Fibroblast of mammary gland (primary cell): ENCODE results near the gene PRR20G.
A peak's percentile ranks its signal among the peaks of the same experiment; 100 is the strongest.

ENCODE experiments used
- DNase-seq: peaks from one replicate; pipeline ENCODE4 v3.0.0-alpha.2; 2010; ENCODE audit warnings: low read depth
- H3K4me3 ChIP-seq: 2 replicates; pipeline ENCODE4 v1.5.1; 2011; ENCODE audit warnings: low read depth, mild to moderate bottlenecking, low read length, moderate library complexity; ENCODE audit not compliant: control insufficient read depth
- TF ChIP-seq, protein P1 (sequence below): conservative IDR thresholded peaks from 2 replicates; pipeline ENCODE4 v1.5.1; 2011; ENCODE audit warnings: low read depth, low read length, inconsistent platforms; ENCODE audit not compliant: control insufficient read depth, insufficient read depth

The PRR20G gene

DNA sequence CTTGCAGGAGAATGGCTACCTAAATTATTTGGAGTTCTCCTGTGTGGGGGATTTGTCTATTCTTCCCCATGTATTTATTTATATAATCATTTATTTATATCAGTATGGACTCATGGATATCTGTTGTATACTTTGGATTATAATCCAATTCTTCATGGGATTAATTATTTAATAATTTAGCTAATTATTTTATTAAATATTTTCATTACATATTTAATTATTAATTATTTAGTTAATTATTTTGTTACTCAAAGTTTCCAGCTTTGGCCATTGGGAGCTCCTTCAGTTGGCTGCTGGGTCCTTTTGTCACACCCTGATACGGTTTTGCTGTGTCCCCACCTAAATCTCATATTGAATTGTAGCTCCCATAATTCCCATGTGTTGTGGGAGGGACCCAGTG lies 3.3 kb upstream of the PRR20G start:
- TF ChIP-seq, protein P1, sequence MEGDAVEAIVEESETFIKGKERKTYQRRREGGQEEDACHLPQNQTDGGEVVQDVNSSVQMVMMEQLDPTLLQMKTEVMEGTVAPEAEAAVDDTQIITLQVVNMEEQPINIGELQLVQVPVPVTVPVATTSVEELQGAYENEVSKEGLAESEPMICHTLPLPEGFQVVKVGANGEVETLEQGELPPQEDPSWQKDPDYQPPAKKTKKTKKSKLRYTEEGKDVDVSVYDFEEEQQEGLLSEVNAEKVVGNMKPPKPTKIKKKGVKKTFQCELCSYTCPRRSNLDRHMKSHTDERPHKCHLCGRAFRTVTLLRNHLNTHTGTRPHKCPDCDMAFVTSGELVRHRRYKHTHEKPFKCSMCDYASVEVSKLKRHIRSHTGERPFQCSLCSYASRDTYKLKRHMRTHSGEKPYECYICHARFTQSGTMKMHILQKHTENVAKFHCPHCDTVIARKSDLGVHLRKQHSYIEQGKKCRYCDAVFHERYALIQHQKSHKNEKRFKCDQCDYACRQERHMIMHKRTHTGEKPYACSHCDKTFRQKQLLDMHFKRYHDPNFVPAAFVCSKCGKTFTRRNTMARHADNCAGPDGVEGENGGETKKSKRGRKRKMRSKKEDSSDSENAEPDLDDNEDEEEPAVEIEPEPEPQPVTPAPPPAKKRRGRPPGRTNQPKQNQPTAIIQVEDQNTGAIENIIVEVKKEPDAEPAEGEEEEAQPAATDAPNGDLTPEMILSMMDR: no peak

DNA sequence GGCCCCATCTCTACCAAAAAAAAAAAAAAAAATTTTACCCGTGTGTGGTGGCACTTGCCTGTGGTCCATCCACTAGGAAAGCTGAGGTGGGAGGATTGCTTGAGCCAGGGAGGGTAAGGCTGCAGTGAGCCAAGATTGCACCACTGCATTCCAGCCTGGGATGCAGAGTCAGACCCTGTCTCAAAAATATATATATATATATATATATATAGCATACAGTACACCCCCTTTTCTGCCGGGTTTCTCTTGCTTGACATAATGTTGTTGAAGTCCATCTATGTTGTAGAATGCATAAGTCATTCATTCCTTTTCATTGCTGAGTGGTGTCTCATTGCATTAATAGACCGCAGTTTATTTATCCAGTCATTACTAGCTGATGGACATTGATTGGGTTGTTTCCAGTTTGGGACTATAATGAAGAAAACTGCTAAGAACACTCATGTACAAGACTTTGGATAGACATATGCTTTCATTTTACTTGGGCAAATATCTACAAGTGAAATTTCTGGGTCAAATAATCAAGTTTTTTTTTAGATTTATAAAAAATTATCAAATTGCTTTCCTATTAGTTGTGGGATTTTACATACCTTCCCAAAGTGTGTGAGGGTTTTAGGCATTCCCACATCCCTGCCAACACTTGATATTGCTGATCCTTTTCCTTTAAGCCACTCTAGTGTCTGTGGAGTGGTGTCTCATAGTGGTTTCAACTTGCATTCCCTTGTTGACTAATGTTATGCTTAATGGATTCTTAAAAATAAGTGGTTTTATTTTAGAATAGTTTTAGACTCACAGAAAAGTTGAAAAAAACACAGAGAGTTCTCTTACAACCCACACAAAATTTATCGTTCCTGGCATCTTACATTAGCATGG lies 2.1 kb upstream of the PRR20G start:
- H3K4me3 ChIP-seq: no peak overlapping the region
- DNase-seq: peak; percentile 13
- TF ChIP-seq, protein P1: no peak

More for the DNA sequence above, 3.3 kb upstream of the PRR20G start:
- no peak overlapping the region for H3K4me3 ChIP-seq
- no peak for DNase-seq

DNA sequence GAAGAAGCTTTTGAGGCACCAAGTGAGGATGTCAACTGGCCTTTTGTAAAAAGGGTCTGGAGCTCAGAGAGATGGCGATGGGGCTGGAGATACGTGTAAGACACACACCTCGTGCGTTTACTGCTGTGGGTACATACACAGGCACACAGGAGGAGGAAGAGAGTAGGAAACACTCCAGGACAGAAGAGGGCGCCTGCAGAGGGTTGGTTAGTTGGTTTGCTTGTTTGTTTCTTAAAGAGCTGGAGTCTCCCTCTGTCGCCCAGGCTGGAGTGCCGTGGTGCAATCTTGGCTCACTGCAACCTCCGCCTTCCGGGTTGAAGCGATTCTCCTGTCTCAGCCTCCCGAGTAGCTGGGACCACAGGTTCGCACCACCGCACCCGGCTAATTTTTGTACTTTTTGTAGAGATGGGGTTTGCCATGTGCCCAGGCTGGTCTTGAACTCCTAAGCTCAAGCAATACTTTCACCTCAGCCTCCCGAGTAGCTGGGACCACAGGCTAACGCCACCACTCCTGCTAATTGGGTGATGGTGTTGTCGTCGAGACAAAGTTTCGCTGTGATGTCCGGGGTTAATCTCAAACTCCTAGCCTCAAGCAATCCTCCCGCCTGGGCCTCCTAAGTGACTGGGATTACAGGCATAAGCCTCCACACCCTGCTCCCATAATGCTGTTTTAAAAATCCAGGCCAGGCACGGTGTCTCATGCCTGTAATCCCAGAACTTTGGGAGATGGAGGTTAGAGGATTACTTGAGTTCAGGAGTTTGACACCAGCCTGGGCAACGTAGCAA lies 1.3 kb upstream of the PRR20G start:
- no peak for DNase-seq
- TF ChIP-seq, protein P1: no peak
- H3K4me3 ChIP-seq: no peak overlapping the region

DNA sequence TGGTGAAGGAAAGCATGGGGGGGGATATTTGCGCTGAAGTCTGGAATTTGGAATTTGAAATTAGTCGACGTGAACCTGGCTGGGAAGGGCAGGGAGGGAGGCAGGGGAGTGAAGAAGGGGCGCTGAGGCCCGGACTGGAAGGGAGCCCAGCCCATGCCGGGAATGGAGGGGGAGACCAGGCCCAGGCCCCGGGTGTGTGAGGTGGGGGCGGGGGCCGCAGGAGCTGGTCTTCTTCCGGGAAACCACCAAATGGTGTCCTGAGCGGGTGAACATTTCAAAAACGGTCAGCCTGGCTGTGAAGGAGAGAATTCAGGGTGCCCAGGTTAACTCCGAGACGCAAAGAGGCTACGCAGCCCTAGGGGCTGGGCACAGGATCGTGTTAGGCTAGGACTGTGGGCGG lies 497 bp upstream of the PRR20G start:
- TF ChIP-seq, protein P1: no peak
- H3K4me3 ChIP-seq: no peak overlapping the region
- no peak for DNase-seq

DNA sequence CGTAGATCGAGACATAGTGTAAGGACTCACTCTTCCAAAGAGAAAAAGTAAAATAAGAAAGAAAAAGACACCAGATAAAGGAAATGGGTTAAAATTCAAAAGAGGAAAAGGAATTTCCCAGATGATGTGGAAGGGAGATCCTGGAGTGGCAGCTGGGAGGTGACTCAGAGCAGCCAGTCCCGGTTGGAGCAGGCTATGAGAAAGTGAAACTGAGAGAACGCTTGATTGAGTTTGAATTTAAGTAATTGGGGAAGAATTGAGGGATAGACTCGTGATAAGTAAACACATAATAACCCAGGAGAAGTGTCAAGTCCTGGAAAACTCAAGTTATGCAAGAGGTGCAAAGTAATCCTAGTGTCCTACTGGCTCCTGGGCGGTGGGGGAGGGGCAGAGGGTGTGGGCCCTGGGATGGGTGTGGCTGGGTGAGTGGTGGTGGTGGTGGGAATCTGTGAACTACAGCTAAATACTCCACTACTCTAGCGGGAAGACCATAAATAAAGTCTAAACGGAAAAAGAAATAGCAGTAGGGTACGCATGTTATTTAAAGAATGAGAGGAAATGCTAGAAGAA lies 1.2 kb downstream of the PRR20G start:
- TF ChIP-seq, protein P1: no peak
- peak; percentile 21 for DNase-seq

DNA sequence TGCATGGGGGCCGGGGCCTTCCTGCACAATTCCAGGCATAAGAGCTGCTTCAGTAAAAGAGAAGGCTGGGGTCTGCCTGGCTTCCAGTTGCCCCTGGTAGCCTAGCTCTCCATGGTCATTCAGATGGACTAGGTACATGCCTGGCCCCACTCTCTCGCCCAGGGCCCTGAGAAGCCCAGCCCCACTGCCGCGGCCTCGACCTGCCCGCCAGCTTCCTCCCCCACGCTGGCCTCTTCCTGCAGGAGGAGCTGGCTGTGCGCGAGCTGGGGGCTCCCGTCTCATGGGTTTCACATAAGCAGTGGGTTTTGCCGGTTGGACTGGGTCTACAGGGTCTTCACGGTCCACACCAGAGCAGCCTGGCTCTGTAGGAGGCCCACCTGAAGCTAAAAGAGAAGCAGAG lies 3.6 kb downstream of the PRR20G start:
- no peak overlapping the region for H3K4me3 ChIP-seq
- TF ChIP-seq, protein P1: no peak
- no peak for DNase-seq

More for the DNA sequence above, 1.2 kb downstream of the PRR20G start:
- H3K4me3 ChIP-seq: no peak overlapping the region
